GM18507 (cell line): Measurements from ENCODE around the gene KRT32.
A peak's percentile ranks its signal among the peaks of the same experiment; 100 is the strongest.
"Not testable (repeated sequence)": the region's sequence is repeated elsewhere in the genome, so short reads cannot be mapped to it uniquely, and the experiment has no call there.

Experiments used
- DNase-seq: peaks from one replicate; pipeline ENCODE4 v3.0.0; 2011; ENCODE audit warnings: low read depth; ENCODE audit not compliant: insufficient read length; ENCODE audit errors: extremely low spot score
- FAIRE-seq: peaks from 2 replicates; lab custom pipeline; 2011; peaks lifted over from hg19 to GRCh38; lab: Jason Lieb, UNC

Gene KRT32

DNA sequence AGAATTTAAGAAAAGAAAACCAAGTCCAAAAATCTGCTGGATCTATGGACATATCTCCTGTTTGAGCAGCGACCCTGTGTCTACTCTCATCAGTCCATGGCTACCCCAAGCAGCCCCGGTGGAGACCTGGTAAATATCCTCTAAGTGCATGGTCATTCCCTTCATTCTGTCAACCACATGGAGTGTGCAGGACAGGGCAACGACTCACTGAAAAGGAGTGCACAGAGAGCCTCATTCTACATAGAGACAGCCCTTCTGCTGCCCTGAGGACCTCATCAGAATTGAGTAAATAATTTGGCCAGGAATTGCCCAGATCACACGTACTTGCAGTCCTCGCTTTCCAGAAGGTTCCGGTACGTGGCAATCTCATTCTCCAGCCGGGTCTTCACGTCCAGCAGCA lies 29.4 kb downstream of the KRT32 start:
- no peak for DNase-seq
- FAIRE-seq: no peak

- no peak for DNase-seq
- FAIRE-seq: no peak
These were observed 29.9 kb downstream of the KRT32 start for GRCh38 chr17:41437254-41437653.

- FAIRE-seq (no peak), DNase-seq (no peak)
These were observed 32.8 kb downstream of the KRT32 start for GRCh38 chr17:41434415-41434814.

GRCh38 chr17:41434005-41434404 lies 33.2 kb downstream of the KRT32 start:
- no peak for FAIRE-seq
- DNase-seq: no peak

DNA sequence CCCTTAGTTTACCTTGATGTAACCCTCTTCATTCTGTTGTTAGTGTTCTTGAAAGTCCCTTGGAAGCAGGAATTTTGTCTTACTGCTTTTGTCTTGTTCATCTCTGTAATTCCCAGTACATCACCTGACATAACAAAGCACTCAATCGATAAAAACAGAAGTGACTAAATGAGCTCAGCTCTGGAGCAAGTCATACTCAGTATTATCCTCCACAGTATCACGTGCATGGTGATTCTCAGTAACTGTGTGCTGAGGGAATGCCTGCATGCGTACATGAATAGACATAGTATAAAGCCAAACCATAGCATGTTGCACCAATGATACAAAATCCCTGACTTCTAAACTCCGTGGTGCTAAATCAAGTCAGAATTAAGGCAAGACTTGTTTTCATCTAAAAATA lies 33.6 kb downstream of the KRT32 start:
- FAIRE-seq: no peak
- DNase-seq: no peak

DNA sequence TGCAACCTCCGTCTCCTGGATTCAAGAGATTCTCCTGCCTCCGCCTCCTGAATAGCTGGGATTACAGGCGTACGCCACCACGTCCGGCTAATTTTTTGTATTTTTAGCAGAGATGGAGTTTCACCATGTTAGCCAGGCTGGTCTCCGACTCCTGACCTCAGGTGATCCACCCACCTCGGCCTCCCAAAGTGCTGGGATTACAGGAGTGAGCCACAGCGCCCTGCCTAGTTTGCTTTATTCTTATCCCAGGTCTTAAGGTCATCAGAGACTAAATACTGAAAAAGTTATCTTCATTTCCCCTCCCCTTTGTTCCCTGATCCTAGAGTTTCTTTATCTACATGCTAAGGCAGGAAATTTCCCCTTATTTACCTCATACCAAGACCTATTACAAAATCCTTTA lies 36.8 kb downstream of the KRT32 start:
- not testable (repeated sequence) for FAIRE-seq, DNase-seq

- no peak for FAIRE-seq
- DNase-seq: no peak
These were observed 37.5 kb downstream of the KRT32 start for GRCh38 chr17:41429667-41430066.

DNA sequence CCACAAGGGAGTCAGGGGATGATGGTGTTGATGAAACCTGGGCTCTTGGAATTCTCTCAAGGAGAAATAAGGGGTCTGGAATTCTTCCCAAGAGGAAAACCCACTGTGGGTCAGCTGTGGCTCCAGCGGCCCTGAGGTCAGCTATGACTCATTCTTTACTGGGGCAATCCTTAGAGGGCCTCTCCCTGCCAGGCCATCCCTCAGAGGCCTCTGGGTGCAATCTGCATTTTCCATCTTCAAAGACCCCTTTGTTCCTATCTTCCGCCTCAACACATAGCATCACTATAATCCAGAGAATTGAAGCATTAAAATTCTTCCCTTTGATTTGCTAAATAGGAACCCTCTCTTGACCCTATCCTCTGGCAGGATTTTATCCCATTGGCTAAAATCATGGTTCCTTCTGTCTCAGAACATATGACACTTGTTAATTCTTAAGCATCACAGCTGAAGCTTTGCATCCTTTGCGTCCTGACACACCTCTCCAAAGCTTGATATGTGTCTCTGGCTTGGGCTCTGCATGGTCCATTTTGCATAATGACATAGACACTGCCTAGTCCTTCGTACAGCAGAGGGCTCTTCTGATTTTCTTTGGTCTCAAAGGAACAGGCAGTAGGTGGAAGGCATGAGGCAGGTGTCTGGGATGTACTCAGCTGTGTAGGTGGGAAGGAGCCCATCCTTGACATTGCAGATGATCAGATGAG lies 38.4 kb downstream of the KRT32 start:
- DNase-seq (no peak), FAIRE-seq (no peak)

- DNase-seq (no peak), FAIRE-seq (no peak)
These were observed 43.0 kb downstream of the KRT32 start, which contains the start of gene KRT37 for GRCh38 chr17:41424111-41424635. TSS of gene KRT37 (minus strand) at chr17:41424585. CDS start at chr17:41424523, 62 bp downstream.

GRCh38 chr17:41422586-41422985 lies 44.6 kb downstream of the KRT32 start:
- DNase-seq, FAIRE-seq: not testable (repeated sequence)

- FAIRE-seq (no peak), DNase-seq (no peak)
These were observed 45.6 kb downstream of the KRT32 start for GRCh38 chr17:41421617-41422016.

GRCh38 chr17:41421116-41421515 lies 46.1 kb downstream of the KRT32 start:
- DNase-seq (no peak), FAIRE-seq (no peak)

- DNase-seq: no peak
- no peak for FAIRE-seq
These were observed 47.1 kb downstream of the KRT32 start for GRCh38 chr17:41420134-41420533.

DNA sequence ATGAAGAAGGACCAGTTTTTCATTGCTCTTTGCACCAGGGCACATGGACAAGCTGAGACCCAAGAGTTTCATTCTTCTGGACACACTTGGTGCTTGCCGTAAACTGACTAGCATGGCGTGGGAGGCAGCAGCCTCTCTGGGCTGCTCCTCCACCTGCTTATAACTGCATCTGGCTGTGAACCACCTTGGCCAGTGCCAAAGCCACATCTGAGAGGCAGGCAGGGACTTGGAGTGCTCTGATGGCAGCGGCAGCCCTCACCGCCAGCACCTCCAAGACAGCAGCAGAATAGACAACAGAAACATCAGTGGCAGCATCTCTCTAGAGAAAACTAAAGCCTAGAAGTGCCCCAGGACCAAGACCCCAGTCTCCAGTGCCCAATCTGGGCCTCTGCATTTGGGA lies 47.5 kb downstream of the KRT32 start:
- no peak for DNase-seq
- no peak for FAIRE-seq

- FAIRE-seq (no peak), DNase-seq (no peak)
These were observed 48.9 kb downstream of the KRT32 start for GRCh38 chr17:41418116-41418860.

DNA sequence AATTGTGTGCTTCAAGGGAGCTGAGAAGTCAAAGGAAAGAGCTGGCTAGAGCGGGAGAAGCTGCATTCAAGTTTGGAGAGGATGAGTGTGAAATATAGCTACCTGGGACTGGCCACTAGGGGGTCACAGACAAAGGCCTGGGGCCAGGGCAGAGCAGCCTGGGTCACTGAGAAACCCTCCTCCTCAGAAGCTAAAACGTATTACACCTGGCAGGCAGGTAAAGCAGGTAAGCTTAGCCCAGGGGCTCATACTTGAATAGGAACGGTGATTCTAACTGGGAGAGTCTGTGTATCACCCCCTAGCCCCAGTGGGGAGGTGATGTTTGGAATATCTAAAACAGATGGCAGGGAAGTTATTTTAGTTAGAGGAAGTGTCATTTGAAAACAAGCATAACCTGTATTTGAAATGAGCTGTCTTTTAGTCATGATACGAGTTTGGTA lies 49.6 kb downstream of the KRT32 start:
- FAIRE-seq (peak; percentile 45), DNase-seq (peak; percentile 15)

- DNase-seq (no peak), FAIRE-seq (no peak)
These were observed 50.1 kb downstream of the KRT32 start for GRCh38 chr17:41417127-41417526.

DNA sequence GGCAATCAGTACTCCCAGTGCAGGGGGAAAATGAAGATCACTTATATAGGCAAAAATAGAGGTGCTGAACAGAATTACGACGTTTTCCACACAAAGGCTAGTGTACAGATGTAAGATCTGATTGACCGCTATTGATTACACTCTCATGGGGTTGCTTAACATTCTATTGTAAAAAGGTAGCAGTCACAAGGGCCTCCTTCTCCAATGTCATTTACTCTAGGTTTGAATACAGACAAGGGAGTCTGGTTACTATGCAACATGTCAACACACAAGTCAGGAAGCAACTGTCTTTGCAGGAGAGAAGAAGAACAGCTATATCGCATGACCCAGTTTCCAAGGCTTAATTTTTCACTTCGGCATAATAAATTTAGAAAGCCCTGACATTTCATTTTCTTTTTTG lies 50.7 kb downstream of the KRT32 start:
- no peak for FAIRE-seq

DNA sequence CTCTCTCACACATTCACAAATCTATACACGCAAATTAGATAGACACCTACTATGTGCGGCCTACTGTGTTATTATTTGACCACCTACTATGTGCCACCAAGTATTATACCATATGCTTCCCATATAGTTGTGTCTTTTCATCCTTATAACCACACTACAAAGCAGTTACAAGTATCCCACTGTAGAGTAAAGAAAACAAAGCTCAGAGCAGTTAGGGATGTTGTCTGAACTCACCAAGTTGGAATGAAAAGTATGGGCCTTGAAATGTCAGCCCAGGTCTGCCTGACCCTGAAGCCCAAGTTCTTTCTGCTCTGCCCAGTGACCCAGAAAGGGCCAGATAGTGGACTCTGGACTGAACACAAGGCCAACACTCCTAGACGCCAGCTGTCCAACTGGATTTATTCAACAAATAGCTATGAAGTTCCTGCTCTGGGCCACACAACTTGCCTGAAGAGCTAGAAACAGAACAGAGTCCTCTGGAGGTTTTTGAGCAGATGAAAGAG lies 51.3 kb downstream of the KRT32 start:
- FAIRE-seq: no peak
- no peak for DNase-seq

More for the DNA sequence above, 50.7 kb downstream of the KRT32 start:
- DNase-seq: no peak

- FAIRE-seq: no peak
- no peak for DNase-seq
These were observed 51.8 kb downstream of the KRT32 start for GRCh38 chr17:41415411-41415810.
